Prostate gland (tissue), 2 donors: ENCODE data around the gene TESMIN.

Experiments
- POLR2A ChIP-seq: fragments of 450-650 bp; IDR thresholded peaks from one replicate; pipeline ENCODE4 v1.6.1; 2016; ENCODE audit warnings: antibody characterized with exemption, mild to moderate bottlenecking
- POLR2AphosphoS5 ChIP-seq: sonication (generic); formaldehyde crosslinking; IDR thresholded peaks from one replicate; pipeline ENCODE4 v1.6.1; 2017; ENCODE audit warnings: antibody characterized with exemption
- TF ChIP-seq, protein P1 (sequence below), 4 experiments: fragments of 200-600 bp in 2 of 4; fragments of 450-650 bp in 2 of 4; sonication (generic) in 2 of 4; IDR thresholded peaks; 1 replicate in 3 of 4; 2 replicates in 1 of 4; pipeline ENCODE4 v1.5.1; 2016 to 2019; ENCODE audit warnings: antibody characterized with exemption in 4 of 4, mild to moderate bottlenecking in 2 of 4, moderate library complexity in 2 of 4

DNA sequence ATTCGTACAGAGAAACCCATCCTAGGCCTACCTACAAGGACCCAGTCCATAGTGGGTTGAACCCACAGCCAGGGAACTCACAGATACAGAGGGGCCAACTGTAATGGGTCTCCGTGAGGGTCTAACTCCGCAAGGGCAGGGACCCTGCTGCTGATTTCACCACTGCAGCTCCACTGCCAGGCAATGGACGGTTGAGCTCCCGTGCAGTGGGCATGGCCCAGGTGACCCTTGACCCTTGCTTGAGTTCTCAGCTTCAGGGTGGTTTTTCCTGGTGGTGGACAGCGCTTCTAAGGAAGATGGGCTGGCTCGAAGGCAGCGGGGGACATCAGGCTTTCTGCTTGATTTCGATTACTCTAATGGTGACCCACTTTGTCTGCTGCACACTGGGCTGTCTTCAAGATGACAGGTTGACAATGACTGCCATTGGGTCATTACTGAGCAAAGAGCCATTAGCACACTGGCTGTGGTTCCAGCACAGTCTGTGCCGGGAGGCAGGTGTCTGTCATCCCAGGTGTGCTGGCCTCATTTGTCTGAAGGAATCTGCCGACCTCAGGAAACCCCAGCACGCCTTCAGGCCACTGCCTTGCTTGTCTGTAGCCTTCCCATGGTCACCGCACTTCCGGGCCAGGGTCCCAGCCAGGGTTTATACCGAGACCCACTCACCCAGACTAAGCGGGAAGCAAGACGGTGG, 70.6 kb downstream of the TESMIN start:
- TF ChIP-seq, protein P1, sequence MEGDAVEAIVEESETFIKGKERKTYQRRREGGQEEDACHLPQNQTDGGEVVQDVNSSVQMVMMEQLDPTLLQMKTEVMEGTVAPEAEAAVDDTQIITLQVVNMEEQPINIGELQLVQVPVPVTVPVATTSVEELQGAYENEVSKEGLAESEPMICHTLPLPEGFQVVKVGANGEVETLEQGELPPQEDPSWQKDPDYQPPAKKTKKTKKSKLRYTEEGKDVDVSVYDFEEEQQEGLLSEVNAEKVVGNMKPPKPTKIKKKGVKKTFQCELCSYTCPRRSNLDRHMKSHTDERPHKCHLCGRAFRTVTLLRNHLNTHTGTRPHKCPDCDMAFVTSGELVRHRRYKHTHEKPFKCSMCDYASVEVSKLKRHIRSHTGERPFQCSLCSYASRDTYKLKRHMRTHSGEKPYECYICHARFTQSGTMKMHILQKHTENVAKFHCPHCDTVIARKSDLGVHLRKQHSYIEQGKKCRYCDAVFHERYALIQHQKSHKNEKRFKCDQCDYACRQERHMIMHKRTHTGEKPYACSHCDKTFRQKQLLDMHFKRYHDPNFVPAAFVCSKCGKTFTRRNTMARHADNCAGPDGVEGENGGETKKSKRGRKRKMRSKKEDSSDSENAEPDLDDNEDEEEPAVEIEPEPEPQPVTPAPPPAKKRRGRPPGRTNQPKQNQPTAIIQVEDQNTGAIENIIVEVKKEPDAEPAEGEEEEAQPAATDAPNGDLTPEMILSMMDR (IDR thresholded peaks at IDR 0.05) = no peak
- TF ChIP-seq POLR2AphosphoS5 = no peak
- TF ChIP-seq POLR2A = no peak
